HG03039 (cell line): ENCODE results near the gene PHGDH.

Experiments used
- ATAC-seq: cut with Tn5 transposase; IDR thresholded peaks from one replicate; pipeline ENCODE4 v1.9.1; 2021; ENCODE audit warnings: mild to moderate bottlenecking, moderate library complexity; ENCODE audit not compliant: unreplicated experiment

PHGDH gene

DNA sequence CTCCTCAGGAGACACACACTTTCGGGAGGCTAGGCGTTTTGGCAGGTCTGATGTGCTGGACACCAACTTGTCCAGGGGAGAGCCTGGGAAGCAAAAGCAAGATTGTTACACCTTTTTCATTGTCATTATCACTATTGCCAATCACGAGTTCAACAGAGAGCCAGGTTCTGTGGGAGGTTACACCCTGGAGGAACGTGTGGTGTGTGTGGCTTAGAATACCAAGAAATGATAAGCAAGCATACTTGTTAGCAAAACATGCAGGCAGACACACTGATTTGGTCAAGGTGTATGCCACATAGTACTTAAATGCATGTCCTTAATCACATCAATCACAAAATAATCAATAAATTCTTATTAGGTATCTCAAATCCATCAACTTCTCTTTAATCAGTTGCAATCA lies 40.9 kb downstream of the PHGDH start:
- ATAC-seq = no peak

DNA sequence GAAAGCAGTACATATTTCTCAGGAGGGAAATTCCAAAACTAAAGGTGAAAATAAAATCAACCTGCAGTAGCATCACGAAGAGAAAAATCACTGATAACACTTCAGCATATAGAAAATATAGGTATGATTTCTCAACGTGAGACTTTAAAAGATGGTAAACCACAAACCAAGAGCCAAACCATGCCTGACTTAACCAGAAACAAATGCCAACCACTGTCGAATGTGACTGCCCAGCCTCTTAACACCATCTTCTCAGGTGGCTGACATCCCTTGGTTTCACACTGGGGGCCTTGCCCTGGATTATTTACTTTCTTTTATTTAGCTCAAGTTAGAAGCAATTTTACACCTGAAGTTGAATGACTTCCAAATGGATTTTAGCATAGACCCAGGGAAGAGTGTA lies 46.9 kb downstream of the PHGDH start:
- no peak for ATAC-seq

DNA sequence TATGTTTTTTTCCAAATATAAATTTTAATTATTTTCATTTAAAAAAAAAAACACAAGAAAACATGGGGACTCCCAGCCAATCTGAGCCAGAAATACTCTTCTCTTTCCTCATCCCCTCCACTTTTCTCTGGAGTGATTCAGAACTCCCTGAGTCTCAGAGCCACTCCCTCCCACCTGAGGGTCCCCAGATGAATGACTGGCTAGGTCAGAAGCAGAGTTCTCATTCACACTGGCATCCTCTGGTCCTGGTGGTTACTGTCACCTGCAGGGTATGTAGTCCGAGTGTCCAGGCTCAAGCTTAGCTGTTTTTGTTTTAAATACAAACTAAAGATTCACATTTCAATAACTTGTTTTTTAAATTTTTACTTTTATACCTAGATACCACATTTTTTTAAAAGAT lies 50.7 kb downstream of the PHGDH start:
- no peak for ATAC-seq

DNA sequence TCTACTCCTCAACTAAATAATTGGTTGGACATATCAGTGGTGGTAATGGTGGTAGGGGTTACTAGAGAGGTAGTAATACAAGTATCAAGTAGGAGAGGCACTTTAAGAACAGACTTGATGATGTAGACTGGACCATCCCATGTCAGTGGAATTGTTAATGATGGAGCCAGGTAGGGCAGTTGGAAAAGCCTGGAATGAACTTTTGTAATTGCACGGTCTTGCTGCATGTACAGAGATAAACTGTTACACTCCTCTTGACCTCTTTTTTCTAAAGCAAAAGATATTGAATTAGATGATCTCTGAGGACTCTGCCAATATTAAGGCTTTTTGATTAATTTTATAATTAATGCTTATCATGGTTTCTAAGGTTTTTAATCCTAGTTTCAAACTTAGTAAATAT lies 51.2 kb downstream of the PHGDH start:
- ATAC-seq = no peak

DNA sequence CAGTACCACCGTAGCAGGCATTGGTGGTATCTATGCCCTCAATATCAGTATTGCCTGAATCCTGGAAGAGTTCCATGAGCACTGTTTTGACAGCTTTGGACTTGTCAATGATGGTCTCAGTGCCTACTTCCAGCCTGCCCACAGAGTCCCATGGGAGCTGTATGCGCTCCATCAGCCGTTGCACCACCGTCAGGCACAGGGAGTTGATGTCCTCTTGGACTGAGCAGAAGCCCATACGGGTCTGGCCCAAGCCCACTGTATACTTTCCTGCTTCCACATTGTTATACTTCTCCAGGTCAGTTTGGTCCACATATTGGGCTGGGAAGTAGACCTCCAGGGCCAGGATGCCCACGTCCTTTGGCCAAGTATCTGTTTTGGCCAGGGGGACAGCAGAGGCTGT lies 52.5 kb downstream of the PHGDH start:
- no peak for ATAC-seq

DNA sequence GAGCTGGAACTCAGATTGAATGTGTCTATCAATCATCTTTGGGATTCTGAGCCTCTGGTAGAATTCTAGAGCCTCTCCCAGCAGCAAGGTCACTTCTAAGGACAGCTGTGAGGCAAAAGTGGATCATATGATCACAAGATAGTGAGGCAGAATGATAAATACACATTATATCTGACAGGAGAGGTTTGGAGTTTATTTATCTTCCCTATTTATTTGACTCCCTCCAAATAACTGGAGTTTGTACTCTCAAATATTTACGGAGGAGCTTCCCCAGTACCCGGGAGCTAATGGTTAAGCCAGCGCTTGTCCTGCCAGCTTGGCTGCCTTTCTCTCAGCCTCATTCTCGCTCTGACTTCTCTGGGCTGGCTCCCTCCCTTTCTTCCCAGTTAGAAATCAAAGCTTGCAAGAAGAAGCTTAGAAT lies 54.6 kb downstream of the PHGDH start:
- no peak for ATAC-seq

DNA sequence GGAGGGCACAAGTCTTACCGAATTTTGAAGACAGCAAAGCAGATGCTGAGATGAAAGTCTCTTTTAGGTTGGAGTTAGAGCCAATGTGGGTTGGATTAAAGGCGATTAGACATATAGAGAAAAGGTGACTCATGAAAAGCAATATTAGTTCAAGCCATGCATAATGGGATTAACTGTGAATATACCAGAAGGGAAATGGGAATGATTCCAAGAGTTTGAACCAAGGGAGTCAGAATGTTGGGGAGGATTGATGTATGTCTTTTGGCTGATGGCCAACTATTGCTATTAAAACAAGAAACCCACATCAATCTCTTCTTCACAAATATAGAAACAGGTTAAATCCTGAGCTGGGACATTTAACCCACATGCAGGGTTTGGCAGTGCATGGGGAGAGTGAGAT lies 55.8 kb downstream of the PHGDH start:
- ATAC-seq = no peak

DNA sequence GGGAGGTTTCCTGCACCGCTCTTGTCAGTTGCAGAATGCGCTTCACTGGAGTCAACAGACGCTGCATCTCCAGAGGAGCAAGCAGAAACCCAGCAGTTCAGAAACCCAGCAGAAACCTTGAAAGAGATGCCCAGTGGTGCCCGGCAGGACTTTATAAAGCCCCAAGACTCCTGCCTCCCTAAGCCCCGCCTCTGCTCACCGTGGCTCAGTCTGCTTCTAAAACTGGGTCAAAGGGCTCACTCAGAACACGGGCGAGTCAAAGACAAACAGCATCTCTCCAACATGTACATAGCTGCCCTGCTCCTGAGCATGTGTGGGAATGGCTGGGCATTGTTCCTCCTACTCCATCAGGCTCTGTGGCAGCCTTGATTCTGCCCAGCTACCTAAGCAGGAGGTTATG lies 57.0 kb downstream of the PHGDH start, which contains the start of gene HMGCS2:
HMGCS2 (minus strand) TSS at position 128 of the 400 bp plus-strand sequence; CDS start at position 67, 61 bp downstream.
- no peak for ATAC-seq

DNA sequence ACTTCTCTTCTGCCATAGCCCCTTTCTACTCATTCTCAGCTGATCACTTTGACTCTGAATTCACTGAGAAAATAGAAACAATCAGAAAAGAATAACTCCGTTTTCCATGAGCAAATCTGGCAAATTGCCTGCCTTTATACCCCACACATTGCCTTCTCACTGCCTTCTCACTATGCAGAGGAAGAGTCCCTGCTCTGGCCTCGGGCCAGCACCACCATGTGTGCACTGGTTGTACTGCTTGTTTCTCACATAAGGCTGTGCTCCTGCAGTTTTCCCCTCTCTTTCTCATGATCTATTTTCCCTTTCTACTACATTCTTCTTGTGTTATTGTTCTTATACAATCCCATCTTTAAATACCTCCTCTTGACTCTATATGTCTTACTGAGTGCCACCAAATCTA lies 59.3 kb downstream of the PHGDH start:
- no peak for ATAC-seq

DNA sequence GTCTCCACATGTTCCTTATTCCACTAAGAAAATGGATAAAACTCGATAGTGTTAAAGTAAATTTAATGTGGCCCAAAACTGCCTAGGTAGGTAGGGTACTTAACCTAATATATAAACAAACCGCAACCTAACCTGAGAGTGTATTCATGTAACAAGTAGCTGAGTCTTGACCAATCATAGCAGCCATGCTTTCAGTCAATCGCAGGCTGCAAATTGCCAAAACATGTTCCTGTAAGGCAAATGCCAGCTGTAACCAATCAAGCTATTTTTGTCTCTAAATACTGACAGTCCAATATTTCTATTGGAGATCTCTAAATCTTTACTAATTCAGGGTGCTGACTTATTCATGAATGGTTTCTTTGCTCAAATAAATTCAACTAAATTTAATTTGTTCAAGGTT lies 60.0 kb downstream of the PHGDH start:
- ATAC-seq = no peak

DNA sequence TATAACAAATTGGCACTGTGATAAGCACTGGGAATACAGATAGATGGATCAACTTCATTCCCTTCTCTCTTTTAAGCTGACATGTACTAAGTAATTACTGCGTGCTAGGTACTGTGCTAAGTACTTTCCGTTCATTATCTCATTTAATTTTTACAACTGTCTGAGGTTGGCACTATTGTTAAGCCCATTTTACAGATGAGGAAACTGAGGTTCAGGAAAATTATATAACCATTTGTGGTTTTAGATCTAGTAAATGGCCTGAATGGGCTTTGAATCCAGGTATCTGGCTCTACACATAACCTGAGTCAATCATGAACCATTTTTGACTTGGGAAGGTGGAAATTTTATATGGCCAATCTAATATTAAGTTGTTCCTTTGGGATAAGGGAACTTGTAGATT lies 60.6 kb downstream of the PHGDH start:
- ATAC-seq = no peak

DNA sequence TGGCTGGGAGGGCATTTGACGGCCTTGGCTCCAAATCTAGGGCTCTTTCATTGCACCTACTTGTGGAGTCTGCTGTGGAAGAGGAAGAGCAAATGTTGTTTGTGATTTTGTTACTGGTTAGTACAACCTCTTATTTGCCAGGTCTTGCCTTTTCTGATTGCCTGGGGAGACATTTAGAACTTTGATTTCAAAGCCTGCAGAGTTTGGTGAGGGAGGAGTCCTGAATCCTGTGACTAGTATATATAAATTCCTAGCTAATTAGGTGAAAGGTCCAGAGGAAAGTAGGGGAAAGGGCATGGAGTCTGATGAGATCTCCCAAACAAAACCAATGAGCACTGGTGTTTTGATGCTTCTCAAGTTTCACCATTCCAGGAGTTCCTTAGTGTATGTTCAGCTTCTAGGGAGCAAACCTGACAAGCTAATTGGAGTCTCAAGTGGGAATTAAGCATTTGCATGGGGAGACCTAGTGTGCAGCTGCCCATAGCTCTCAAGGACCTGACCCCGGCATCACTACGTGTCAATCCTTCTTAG lies 62.0 kb downstream of the PHGDH start:
- ATAC-seq = no peak

DNA sequence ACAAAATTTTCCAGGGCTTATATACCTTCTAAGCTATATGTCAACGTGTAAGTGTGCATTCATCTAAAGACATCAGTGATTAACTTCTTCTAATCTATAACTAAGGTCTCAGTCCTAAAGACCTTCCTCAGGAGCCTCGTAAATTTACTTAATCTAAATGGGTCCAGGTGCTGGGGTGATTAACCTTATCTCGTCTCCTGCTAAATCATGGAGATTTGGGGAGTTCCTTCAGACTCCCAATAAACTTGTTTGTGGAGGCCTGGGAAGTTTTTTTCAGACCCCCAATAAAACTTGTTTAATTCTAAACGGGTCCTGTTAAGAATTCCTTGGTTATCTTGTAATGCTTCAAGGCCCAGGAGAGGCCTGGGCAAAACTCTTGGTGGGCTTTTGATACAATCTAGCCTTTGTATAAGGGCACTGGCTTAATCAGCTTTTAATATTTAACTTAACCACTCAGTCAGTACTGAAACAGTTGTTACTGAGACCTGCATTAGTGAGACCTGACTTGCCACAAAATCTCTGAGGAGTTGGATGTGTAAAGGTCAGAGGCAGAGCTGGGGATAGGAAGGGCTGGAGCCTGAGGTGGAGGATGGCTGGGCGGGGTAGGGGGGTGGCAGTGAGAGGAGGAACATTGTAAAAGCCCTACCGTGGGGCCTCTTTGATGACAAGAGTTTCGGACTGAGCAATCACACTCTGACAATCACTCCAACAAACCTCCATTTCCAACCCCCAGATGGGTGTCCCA lies 63.2 kb downstream of the PHGDH start:
- ATAC-seq = no peak

DNA sequence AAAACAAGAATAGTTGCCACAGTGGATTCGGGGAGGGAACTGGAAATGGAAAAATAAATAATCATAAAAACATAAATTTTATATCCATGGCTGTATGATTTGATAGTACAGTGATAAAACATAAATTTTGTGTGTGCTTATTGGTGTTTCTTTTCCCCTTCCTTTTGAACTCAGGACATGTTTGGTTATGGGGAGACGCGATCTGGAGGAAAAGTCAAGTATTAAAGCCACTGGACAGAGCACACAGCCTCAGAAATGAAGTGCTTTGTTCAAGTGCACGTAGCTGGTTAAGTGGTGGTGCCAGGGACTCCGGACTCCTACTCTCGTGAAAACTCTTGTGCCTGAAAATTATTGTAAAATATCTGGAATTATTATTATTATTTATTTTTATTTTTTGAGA lies 66.6 kb downstream of the PHGDH start:
- ATAC-seq = no peak

DNA sequence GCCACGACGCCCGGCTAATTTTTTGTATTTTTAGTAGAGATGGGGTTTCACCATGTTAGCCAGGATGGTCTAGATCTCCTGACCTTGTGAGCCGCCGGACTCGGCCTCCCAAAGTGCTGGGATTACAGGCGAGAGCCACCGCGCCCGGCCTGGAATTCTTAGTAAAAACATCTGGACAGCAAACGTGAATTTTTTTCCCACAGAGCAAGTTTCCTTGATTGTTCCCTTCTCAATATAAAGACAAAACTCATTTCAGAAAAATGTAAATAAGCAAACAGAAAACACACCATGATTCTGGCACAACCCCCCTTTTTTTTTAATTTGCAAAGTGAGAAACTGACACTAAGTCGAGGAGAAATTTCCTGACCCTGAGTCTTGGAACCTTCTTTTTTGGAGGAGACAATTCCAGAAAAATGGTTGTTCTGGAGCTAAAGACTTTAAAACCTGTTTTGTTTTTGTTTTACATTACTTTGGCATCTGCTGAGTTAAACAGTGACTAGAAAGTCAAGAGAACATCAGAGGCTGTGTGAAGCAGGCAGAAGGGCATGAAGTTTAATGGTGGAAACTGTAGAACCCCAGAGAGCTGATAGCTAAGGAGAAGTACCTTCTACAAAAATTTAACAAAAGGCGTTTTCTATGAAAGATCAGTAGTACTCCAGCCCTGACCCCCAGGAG lies 67.3 kb downstream of the PHGDH start:
- no peak for ATAC-seq

DNA sequence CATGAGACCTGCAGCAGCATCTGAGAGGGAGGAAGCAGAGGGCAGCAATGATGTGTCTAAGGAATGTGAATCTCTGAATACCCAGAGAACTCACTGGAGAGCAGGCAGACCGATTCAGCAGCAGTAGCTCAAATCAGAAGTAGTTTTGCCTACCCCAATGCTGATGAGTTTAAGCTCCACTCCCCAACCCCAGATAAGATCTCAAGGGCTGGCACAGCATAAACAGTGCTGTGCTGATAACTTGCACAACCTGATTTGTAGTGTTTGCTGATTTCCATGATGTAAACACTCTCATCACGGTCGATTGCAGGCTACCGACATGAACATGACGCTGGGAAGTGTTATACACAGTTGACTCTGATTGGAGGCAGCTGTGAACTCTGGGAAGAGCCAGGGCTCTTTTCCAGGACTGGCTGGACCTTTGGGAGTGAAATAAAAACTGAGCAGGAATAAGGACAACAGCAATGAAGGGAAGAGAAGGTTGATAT lies 68.2 kb downstream of the PHGDH start:
- no peak for ATAC-seq

DNA sequence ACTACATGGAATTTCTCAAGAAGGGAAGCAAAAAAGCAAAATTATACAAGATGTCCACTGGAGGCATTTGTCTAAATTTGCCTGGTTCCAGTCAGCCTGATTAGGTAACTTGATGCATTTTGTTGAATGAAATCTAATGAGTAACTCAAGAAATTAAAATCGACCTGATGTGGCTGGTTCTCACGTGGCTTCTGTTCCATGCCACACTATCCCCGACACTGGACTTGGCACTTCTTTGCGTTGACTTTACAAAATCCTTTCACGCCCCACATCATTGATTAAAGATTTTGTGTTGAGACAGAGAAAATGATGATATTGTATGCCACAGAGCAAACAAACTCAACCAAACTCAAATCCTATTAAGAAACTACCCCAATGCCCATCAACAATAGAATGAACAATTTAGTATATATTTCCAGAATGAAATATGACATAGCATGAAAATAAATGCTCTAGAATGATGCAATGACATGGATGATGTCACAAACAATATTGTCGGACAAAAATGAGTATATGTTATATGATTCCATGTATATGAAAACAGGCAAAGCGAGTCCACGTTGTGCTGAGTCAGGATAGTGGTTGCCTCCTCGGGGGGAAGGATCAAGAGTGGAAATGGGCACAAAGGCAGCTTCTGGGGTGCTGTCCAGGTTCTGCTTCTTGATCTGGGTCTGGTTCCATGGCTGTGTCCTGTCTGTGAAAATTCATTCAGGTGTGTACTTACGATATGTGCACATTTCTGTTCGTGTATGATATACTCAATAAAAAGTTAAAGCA lies 69.9 kb downstream of the PHGDH start:
- ATAC-seq = no peak

DNA sequence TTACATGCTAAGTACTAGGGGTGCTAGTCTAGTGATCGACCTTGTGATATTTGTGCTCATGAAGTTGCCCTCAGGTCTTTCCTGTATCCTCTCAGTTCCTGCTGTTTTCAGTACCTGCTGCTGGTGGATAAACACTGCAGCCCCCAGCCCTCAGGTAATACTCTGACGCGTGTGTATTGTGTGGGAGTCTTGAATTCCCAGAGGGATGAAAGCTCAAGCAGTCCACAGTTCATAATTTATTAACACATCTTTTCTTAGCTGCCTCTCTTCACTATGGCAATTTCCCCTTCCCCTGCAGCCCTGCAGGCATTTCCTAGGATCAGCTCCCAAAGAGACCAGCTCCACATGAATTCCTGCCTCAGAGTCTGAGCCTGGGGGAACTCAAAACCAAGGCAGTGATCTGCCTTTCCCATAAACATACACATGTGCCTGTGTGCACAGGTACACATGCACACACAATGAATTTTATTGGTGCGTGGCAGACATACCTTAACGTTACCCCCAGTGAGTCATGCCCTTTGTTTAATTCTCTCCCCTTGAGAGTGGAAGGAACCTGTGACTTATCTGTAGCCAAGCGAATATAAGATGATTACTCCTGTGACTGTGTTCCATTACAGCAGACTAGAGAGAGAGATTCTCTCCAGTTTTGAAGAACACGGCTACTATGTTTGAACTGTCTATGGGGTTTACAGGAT lies 71.0 kb downstream of the PHGDH start:
- no peak for ATAC-seq

DNA sequence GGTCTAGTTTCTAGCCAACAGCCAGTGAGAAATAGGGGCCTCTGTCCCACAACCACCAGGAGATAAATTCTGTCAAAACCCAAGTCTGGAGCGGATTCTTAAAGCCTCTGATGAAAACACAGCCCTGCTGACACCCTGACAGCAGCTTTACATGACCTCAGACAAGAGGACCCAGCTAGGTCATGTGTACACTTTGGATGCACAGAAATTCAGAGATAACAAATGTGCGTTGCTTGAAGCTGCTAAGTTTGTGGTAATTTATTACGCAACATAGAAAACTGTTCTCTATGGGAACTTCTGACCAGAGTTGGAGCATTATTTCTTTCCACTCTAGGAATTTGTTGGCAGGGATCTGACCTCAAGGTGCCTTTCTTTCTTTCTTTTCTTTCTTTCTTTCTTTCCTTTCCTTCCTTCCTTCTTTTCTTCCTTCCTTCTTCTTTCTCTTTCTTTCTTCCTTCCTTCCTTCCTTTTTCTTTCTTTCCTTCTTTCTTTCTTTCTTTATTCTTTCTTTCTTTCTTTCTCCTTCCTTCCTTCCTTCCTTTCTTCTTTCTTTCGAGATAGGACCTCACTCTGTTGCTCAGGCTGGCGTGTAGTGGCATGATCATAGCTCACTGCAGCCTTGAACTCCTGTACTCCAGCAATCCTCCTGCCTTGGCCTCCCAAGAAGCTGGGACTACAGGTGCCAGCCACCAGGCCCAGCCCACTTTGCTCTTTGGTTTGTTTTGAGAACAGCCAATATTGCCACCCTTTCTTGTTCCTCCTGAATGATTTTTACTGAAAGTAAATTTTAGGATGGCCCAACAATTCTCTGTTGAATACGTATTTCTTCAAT lies 71.8 kb downstream of the PHGDH start:
- no peak for ATAC-seq

DNA sequence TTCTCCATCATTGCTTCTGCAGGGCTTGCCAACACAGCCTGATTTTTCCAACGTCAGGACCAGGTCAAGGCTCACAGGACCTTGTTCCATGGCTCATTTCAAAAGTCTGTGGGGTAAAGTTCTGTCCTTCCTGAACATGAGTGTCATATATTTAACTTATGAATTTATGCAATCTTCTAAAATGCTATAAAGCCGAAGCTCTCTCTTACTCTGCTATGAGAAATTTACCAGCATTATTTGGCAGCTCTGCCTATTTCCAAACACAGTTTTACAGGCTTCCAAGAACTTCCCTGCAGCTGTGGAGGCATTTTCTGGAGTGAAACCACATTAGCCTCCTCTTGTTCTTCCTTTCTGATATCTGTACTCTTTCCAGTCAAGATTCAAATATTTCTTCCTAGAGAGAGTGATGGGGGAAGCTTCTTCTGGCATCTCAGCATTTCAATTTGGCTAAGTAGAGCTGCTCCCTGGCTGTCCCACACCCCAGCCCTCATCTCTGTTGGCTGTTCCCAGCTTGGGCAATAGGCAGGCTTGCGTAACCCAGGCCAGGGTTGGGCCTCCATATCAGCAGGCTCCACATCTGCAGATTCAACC lies 72.6 kb downstream of the PHGDH start:
- no peak for ATAC-seq
